ENCODE measurements around the gene FANCE. TPM values are rescaled to one million over a fixed set of nuclear protein-coding genes. Genes with fewer than 3 reads are reported as not detected.

FANCE gene
- total RNA-seq, 1 experiment from 2014 or later = 4.3 TPM

DNA sequence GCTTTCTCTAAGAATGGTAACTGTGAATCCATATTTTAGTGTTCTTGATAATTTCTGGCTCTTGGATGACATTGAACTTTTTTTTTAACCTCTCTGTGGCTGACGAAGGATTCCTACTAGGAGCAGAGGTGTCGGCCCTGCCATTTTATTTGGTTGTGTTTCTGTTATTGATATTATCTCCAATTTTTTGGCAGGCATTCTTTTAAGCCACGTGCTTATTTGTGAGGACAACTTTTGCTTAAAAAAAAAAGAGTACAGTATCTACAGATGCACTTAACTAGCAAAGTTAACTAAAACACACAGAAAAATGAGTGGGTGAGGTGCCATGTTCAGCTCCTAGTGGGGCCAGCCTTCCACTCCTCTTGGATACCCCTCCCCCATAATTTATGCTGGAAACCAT, 1.1 kb downstream of the FANCE start:
- in situ Hi-C loops (cut with HindIII; ENCODE audit: low pct_unique_long_range_greater_than_20kb, low sequenced_read_pairs) (no loop called here), intact Hi-C loops (cut with micrococcal nuclease; ENCODE audit: unreplicated experiment) (no loop called here)
- Histone ChIP-seq H3K9me3 (ENCODE audit: control insufficient read depth, insufficient read depth, low read depth, low read length) (no peaks in the 10 kb centered on the region), H3K36me3 (ENCODE audit: control insufficient read depth, insufficient read depth, low read length) (no peaks in the 10 kb centered on the region), H3K27me3 (ENCODE audit: control insufficient read depth, insufficient read depth, low read length) (no peaks in the 10 kb centered on the region), H3K4me1 (ENCODE audit: control insufficient read depth, insufficient read depth, low read length) (peaks cover 18% of the 10 kb centered on the region), H3K4me3 (ENCODE audit: low read depth in 2 of 2, low read length in 2 of 2) (peak overlapping the region; percentile 62 to 65), H3K27ac (ENCODE audit: low read length) (peak overlapping the region; percentile 51; the same call in 1 of the 2 replicates)
- TSS peak; percentile 85 for BruUV-seq (replicated peaks)
- ChIA-PET POLR2A (interaction anchor here (0.6 kb wide), 1 partner anchor 280 kb away, joined by 10 read pairs; no protein-coding TSS in a partner anchor), CTCF (no interaction called here)
- ATAC-seq = no peak
- DNase-seq (ENCODE audit: low read depth, low spot score) = no peak
- TF ChIP-seq, protein P1, sequence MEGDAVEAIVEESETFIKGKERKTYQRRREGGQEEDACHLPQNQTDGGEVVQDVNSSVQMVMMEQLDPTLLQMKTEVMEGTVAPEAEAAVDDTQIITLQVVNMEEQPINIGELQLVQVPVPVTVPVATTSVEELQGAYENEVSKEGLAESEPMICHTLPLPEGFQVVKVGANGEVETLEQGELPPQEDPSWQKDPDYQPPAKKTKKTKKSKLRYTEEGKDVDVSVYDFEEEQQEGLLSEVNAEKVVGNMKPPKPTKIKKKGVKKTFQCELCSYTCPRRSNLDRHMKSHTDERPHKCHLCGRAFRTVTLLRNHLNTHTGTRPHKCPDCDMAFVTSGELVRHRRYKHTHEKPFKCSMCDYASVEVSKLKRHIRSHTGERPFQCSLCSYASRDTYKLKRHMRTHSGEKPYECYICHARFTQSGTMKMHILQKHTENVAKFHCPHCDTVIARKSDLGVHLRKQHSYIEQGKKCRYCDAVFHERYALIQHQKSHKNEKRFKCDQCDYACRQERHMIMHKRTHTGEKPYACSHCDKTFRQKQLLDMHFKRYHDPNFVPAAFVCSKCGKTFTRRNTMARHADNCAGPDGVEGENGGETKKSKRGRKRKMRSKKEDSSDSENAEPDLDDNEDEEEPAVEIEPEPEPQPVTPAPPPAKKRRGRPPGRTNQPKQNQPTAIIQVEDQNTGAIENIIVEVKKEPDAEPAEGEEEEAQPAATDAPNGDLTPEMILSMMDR (IDR thresholded peaks at IDR 0.05) = no peak
- no peak for TF ChIP-seq TCF7L2 (IDR thresholded peaks at IDR 0.05; ENCODE audit: low read depth, low read length)
- TF ChIP-seq, protein P2, sequence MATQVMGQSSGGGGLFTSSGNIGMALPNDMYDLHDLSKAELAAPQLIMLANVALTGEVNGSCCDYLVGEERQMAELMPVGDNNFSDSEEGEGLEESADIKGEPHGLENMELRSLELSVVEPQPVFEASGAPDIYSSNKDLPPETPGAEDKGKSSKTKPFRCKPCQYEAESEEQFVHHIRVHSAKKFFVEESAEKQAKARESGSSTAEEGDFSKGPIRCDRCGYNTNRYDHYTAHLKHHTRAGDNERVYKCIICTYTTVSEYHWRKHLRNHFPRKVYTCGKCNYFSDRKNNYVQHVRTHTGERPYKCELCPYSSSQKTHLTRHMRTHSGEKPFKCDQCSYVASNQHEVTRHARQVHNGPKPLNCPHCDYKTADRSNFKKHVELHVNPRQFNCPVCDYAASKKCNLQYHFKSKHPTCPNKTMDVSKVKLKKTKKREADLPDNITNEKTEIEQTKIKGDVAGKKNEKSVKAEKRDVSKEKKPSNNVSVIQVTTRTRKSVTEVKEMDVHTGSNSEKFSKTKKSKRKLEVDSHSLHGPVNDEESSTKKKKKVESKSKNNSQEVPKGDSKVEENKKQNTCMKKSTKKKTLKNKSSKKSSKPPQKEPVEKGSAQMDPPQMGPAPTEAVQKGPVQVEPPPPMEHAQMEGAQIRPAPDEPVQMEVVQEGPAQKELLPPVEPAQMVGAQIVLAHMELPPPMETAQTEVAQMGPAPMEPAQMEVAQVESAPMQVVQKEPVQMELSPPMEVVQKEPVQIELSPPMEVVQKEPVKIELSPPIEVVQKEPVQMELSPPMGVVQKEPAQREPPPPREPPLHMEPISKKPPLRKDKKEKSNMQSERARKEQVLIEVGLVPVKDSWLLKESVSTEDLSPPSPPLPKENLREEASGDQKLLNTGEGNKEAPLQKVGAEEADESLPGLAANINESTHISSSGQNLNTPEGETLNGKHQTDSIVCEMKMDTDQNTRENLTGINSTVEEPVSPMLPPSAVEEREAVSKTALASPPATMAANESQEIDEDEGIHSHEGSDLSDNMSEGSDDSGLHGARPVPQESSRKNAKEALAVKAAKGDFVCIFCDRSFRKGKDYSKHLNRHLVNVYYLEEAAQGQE (IDR thresholded peaks at IDR 0.05; ENCODE audit: insufficient read depth in 1 of 2, low read depth in 2 of 2, low read length in 1 of 2) = no peak
- no peak for TF ChIP-seq SIN3A (IDR thresholded peaks at IDR 0.05; ENCODE audit: borderline replicate concordance, insufficient read depth, low read depth, low read length)
- no peak for TF ChIP-seq POLR2AphosphoS5 (IDR thresholded peaks at IDR 0.05; ENCODE audit: low read depth, low read length)

DNA sequence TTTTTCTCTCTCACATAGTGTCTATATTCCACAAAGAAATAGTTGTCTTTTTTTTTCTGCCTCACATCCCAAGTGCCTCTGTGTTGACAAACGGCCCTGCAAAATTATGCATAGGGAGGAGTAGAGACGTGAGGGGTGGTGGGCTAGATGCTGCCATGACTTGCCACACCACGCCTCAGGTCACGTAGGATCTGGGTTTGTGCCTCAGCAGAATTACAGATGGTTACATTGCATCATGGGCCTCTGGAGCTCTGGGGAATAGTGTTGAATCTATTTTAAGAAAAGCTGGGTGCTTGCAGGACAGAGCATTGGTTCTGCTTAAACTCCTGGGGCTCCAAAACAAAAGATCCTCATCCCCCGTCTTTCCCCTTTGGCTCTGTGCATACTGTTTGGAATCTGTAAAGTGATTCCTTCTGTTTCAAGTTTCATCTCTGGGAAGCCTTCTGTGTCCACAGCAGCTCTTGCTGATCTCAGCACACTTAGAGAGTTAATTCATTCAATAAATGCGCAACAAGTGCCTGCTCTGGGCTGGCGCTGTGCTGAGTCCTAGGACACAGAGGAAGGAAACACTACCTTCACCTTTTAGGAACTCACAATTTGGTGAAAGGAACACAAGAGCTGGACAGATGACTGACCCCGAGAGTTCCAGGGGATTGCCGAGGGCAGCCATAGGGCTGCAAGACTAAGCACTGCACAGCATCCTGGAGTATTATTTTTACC, 2.4 kb downstream of the FANCE start:
- no peak for DNase-seq (ENCODE audit: low read depth, low spot score)
- H3K4me1 ChIP-seq (ENCODE audit: control insufficient read depth, insufficient read depth, low read length) = peaks cover 18% of the 10 kb centered on the region
- no TSS peak for BruUV-seq (replicated peaks)
- CTCF ChIA-PET = interaction anchor here (0.6 kb wide), 1 partner anchor 364 kb away, joined by 3 read pairs; no protein-coding TSS in a partner anchor
- ATAC-seq = no peak
- POLR2A ChIA-PET = no interaction called here
- no peak overlapping the region for H3K27ac ChIP-seq (ENCODE audit: low read length)
- H3K27me3 ChIP-seq (ENCODE audit: control insufficient read depth, insufficient read depth, low read length) = no peaks in the 10 kb centered on the region
- H3K9me3 ChIP-seq (ENCODE audit: control insufficient read depth, insufficient read depth, low read depth, low read length) = no peaks in the 10 kb centered on the region
- in situ Hi-C loops (cut with HindIII; ENCODE audit: low pct_unique_long_range_greater_than_20kb, low sequenced_read_pairs) (no loop called here), intact Hi-C loops (cut with micrococcal nuclease; ENCODE audit: unreplicated experiment) (no loop called here)
- no peak for TF ChIP-seq POLR2AphosphoS5 (IDR thresholded peaks at IDR 0.05; ENCODE audit: low read depth, low read length)
- TF ChIP-seq, protein P2 (IDR thresholded peaks at IDR 0.05; ENCODE audit: insufficient read depth in 1 of 2, low read depth in 2 of 2, low read length in 1 of 2) = no peak
- no peak for TF ChIP-seq TCF7L2 (IDR thresholded peaks at IDR 0.05; ENCODE audit: low read depth, low read length)
- no peak for TF ChIP-seq SIN3A (IDR thresholded peaks at IDR 0.05; ENCODE audit: borderline replicate concordance, insufficient read depth, low read depth, low read length)
- TF ChIP-seq, protein P1 (IDR thresholded peaks at IDR 0.05) = no peak
- H3K36me3 ChIP-seq (ENCODE audit: control insufficient read depth, insufficient read depth, low read length) = no peaks in the 10 kb centered on the region
- no peak overlapping the region for H3K4me3 ChIP-seq (ENCODE audit: low read depth in 2 of 2, low read length in 2 of 2)
